GM20000 (cell line): ENCODE data around the gene EFCAB10.

Experiments
- DNase-seq: peaks from one replicate; pipeline ENCODE4 v3.0.0; 2012; ENCODE audit warnings: low spot score
- TF ChIP-seq, protein P1 (sequence below): IDR thresholded peaks from 2 replicates; pipeline ENCODE4 v1.5.1; 2012; ENCODE audit warnings: mild to moderate bottlenecking, control low read depth; ENCODE audit errors: extremely low read depth, missing control alignments

EFCAB10 gene

DNA sequence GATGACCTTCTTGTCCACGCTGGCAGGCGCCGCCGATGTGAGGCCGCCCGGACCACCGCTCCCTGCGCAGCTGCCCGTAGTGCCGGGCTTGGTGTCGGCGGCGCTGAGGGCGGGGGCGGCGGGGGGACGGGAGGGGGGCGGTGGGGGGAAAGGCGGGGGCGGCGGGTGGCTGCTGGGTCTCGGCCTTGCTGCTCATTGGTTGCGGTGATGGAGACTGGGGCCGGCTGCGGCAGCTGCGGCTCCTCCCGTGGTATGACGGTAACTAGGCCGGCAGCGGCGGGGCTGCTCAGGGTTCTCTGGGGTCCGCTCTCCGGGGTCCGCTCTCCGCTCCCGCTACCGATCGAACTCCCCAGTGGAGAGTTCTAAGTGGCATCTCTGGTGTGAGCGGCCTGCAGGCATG is 1.8 kb upstream of the EFCAB10 start:
- no peak for DNase-seq
- TF ChIP-seq, protein P1, sequence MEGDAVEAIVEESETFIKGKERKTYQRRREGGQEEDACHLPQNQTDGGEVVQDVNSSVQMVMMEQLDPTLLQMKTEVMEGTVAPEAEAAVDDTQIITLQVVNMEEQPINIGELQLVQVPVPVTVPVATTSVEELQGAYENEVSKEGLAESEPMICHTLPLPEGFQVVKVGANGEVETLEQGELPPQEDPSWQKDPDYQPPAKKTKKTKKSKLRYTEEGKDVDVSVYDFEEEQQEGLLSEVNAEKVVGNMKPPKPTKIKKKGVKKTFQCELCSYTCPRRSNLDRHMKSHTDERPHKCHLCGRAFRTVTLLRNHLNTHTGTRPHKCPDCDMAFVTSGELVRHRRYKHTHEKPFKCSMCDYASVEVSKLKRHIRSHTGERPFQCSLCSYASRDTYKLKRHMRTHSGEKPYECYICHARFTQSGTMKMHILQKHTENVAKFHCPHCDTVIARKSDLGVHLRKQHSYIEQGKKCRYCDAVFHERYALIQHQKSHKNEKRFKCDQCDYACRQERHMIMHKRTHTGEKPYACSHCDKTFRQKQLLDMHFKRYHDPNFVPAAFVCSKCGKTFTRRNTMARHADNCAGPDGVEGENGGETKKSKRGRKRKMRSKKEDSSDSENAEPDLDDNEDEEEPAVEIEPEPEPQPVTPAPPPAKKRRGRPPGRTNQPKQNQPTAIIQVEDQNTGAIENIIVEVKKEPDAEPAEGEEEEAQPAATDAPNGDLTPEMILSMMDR = no peak

DNA sequence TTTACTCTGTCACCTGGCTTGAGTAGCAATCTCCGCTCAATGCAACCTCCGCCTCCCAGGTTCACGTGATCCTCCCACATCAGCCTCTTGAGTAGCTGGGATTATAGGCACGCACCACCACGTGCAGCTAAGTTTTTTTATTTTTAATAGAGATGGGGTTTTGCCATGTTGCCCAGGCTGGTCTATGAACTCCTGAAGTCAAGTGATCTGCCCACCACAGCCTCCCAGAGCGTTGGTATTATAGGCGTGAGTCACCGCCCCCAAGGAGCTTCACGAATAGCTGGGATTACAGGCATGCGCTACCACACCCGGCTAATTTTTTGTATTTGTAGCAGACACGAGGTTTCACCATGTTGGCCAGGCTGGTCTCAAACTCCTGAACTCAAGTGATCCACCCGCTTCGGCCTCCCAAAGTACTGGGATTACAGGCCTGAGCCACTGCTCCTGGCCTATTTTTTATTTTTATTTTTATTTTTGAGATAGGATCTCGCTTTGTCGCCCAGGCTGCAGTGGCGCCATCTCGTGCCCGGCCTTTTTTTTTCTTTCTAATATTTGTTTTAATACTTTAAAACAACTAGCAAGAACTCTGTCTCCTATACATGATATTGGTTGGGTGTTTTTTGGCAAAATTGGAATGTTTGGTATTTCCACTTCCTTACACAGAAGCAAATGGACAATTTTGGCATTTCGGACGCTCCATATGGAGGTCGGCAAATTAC is 1.1 kb downstream of the EFCAB10 start:
- TF ChIP-seq, protein P1 = no peak
- no peak for DNase-seq

DNA sequence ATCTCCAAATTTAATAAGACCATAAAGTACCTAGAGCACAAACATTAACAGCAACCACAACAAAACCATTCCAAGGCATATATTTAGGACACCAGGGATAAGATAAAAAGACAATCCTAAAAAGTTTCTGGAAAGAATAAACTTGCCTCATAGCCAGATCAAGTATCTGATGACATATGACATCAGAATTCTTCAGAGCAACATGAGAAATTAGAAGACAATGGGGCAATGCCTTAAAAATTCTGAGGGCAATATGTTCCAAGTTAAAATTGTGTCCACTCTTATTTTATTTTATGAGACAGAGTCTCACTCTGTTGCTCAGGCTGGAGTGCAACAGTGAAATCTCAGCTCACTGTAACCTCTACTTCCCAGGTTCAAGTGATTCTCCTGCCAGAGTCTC is 2.8 kb downstream of the EFCAB10 start:
- no peak for DNase-seq
- TF ChIP-seq, protein P1 = no peak

DNA sequence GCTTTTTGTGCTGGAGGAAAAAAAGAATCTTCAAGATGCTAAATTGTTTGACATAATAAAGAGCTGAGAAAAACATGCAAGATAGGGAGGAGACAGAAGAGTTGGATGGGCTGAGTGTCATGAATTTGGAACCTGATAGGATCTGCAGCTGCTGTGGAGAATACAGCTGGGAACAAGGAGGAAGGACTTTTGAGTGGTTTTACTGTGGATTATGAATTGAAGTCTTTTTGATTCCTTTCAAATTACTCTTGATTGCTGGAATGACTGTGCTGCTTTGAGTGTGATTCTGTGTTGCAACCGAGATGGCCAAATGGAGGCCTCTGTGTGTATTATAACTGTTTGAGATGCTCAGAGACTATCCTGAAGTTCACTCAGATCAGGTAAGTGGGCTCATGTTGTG is 4.0 kb downstream of the EFCAB10 start:
- no peak for DNase-seq
- TF ChIP-seq, protein P1 = no peak

DNA sequence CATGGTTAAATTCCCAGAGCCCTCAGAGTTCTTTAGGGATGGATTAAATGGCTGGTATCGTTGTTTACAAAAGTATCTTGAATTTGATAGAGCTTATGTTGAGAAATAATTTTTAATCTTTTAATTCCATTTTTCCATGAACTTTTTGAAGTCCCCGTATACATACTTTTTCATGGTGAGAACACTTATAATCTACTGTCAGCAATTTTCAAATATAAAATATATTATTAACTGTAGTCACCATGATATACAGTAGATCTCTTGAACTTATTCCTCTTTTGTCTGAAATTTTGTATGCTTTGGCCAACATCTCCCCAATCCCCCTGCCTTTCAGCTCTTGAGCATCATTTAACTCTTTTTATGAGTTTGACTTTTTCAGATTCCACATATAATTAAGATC is 9.4 kb downstream of the EFCAB10 start:
- TF ChIP-seq, protein P1 = no peak

DNA sequence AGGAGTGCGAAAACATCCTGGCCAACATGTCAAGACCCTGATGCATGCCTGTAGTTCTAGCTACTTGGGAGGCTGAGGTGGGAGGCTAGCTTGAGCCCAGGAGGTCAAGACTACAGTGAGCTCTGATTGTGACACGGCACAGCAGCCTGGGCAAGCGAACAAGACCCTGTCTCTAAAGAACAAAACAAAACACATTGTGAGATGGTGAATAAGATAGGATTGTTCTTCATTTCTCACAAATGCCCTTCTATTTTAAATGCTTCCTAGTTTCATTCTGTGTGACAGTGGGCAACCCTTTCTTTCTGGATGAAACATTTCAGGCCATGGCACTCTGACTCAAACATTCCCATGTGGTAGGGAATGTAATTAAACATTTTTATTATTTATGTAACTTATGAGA is 13.5 kb downstream of the EFCAB10 start:
- no peak for DNase-seq
- TF ChIP-seq, protein P1 = no peak

More for the DNA sequence above, 9.4 kb downstream of the EFCAB10 start:
- no peak for DNase-seq

DNA sequence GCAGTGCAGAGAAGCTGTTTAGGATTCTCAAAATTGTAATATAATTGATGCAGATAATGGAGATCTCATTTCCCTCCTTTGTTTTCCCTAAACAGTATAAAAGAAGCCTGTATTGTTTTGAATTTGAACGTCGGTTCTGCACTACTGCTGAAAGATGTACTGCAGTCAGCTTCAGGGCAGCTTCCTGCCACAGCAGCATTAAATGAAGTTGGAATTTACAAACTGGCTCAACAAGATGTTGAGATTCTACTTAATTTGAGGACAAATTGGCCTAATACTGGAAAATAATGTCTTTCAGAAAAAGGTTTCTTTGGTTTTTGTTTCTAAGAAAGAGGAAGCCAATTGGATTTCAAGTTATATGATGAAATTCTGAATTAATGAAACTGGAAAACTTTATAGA is 14.3 kb downstream of the EFCAB10 start:
- DNase-seq = no peak
- TF ChIP-seq, protein P1 = no peak
